PFSK-1 (cell line): ENCODE results near the gene PAX2.

Source experiments
- POLR2AphosphoS5 ChIP-seq: IDR thresholded peaks from 2 replicates; pipeline ENCODE4 v1.6.1; 2012; ENCODE audit warnings: low read depth, mild to moderate bottlenecking, control low read depth, low read length, moderate library complexity
- REST ChIP-seq, 2 experiments: IDR thresholded peaks; 2 replicates each; pipeline versions ENCODE4 v1.6.1 to v1.8.0; 2011 to 2012; ENCODE audit warnings: low read depth in 2 of 2, low read length in 2 of 2, control low read depth in 1 of 2, inconsistent platforms in 1 of 2, mild to moderate bottlenecking in 1 of 2, moderate library complexity in 1 of 2; ENCODE audit not compliant: insufficient read depth in 1 of 2

GRCh38 chr10:100697631-100698030 is 47.8 kb upstream of the PAX2 start:
- TF ChIP-seq REST (IDR thresholded peaks at IDR 0.05; ENCODE audit: insufficient read depth in 1 of 2, low read depth in 2 of 2, low read length in 2 of 2), result no peak
- no peak for TF ChIP-seq POLR2AphosphoS5
